ENCODE results near the gene FIZ1.
"Not testable (repeated sequence)": the region's sequence is repeated elsewhere in the genome, so short reads cannot be mapped to it uniquely, and the experiment has no call there.

The FIZ1 gene

DNA sequence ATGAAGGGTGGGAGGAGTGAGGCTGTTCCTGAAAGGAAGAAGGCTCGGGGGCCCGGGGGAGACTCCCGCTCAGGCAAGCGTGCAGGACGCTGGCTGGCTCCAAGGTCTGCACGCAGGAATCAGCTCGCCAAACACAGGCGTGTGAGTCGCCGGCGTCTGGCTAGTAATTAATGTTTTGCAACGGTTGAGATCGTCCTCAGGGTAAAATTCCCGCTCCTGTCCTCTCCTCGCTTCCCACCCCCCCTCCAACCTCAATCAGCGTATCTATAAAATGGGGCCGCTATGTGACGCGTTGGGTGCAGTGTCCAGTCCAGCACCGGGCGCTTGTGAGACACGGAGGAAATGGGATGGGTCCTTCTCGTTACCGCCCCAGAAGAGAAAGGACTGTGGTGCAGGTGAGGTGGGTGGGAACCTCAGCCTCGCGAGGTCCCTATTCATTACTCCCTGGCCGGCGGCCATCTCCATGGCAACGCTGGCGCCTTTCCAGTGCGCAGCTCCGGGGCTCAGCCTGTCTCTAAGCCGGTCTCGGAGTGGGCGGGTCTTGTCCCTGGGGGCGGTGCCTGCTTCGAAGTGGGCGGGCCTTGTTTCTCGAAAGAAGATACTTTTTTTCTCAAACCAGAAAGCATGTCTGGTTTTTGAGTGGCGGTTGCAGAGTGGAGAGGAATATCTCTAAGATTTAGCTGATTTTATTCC is 12.2 kb downstream of the FIZ1 start:
- H3K4me3 ChIP-seq (ENCODE audit: low read length) = peak overlapping the region; percentile 18; the same call in 1 of the 2 replicates
- no peak for TF ChIP-seq ZNF274 (IDR thresholded peaks at IDR 0.05; ENCODE audit: low read depth, low read length)

GRCh38 chr19:55585658-55586339 is 13.5 kb downstream of the FIZ1 start:
- no peak for TF ChIP-seq ZNF274 (IDR thresholded peaks at IDR 0.05; ENCODE audit: low read depth, low read length)
- H3K4me3 ChIP-seq (ENCODE audit: low read length) = no peak overlapping the region; the same call in 1 of the 2 replicates

GRCh38 chr19:55584871-55585270 is 14.4 kb downstream of the FIZ1 start:
- H3K4me3 ChIP-seq (ENCODE audit: low read length) = no peak overlapping the region

GRCh38 chr19:55583897-55584296 is 15.4 kb downstream of the FIZ1 start:
- H3K4me3 ChIP-seq (ENCODE audit: low read length) = not testable (repeated sequence)

More at GRCh38 chr19:55584871-55585270, 14.4 kb downstream of the FIZ1 start:
- no peak for TF ChIP-seq ZNF274 (IDR thresholded peaks at IDR 0.05; ENCODE audit: low read depth, low read length)

DNA sequence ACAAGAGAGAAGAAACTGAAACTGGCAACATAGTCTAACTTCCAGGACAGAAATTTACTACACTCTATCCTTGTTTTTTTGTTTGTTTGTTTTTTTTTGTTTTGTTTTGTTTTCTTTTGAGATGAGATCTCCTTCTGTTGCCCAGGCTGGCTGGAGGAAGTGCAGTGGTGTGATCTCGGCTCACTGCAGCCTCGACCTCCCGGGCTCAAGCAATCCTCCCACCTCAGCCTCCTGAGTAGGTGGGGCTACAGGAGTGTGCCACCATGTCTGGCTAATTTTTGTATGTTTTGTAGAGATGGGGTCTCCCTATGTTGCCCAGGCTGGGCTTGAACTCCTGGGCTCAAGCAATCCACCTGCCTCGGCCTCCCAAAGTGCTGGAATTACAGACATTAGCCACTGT is 17.0 kb downstream of the FIZ1 start:
- H3K4me3 ChIP-seq (ENCODE audit: low read length) = not testable (repeated sequence)

- TF ChIP-seq ZNF274 (IDR thresholded peaks at IDR 0.05; ENCODE audit: low read depth, low read length) = no peak
- no peak overlapping the region for H3K4me3 ChIP-seq (ENCODE audit: low read length)
These were observed 17.5 kb downstream of the FIZ1 start for GRCh38 chr19:55581823-55582223.

DNA sequence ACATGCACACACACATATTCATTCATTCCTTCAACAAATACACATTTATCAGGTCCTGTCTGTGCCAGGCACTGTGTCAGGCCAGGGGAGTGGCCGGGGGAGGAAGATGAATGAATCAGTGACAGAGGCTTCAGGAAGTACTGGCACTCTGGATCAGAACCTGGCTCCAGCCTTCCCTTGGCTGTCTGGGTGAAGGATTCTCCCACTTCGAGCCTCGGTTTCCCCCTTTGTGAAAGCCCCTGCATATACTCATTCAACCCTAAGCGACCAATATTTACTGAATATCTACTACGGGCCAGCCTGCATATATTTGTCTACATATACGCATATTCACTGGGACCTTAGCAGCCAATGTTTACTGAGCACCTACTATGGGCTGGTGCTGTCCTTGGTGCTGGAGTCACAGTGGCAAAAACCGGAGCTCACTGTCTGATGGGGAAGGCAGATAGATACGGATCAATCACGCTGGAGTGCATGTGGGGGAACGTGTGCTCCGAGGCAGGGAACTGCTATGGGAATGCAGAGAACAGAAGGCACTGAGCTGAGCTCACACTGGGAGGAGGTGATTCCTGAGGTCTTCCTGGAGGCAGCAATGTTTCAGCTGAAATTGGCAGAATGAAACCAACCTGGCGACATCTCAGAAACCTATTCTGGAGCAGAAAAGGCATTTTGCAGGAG is 18.0 kb downstream of the FIZ1 start:
- no peak for TF ChIP-seq ZNF274 (IDR thresholded peaks at IDR 0.05; ENCODE audit: low read depth, low read length)
- H3K4me3 ChIP-seq (ENCODE audit: low read length) = peak overlapping the region; percentile 80

GRCh38 chr19:55580628-55581144 is 18.6 kb downstream of the FIZ1 start, which contains the start of gene ZNF579:
Gene ZNF579 (minus strand): TSS chr19:55580848. CDS start chr19:55579639, 1,209 bp downstream.
- peak within 1 kb of the TSS; percentile 80 for H3K4me3 ChIP-seq (ENCODE audit: low read length)

DNA sequence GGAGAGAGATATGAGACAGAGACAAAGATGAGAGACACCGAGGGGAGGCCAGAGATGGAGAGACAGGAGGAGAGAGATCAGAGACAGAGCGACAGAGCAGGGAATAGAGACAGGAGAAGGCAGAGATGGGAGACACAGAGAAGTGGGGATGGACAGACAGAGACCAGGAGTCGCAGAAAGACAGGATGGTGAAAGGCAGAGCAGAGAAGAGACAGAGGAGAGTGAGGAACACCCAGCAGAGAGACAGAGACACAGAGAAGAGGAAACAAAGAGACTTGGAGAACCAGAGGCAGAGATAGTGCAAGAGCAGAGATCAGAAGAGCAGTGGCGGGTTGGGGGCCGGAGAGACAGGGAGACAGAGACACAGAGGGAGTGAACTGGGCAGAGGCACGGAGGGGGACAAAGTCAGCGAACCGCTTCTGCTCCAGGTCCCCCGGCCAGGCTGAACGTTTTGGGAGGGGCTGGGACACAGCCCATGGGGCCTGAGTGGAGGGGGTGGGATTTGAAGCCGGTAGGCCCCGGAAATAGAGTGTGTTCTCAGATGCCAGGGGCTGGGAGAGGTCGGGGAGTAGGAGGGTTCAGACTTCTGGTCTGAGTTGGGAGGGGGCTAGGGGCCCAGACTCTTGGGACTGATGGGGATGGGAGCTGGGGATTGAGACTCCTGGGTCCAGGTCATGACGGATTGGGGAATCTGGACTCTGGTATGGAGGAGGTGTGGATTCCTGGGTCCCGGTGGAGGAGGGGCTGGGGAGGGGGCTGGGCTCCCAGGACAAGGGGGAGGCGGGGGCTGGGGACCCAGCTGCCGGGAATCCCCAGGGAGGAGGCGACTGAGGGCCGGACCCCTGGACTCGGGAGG is 19.3 kb downstream of the FIZ1 start:
- no peak for TF ChIP-seq ZNF274 (IDR thresholded peaks at IDR 0.05; ENCODE audit: low read depth, low read length)
- peak overlapping the region; percentile 80 for H3K4me3 ChIP-seq (ENCODE audit: low read length)

More at GRCh38 chr19:55580628-55581144, 18.6 kb downstream of the FIZ1 start, which contains the start of gene ZNF579:
- TF ChIP-seq ZNF274 (IDR thresholded peaks at IDR 0.05; ENCODE audit: low read depth, low read length) = no peak

- TF ChIP-seq ZNF274 (IDR thresholded peaks at IDR 0.05; ENCODE audit: low read depth, low read length) = no peak
- peak overlapping the region; percentile 80; the same call in 1 of the 2 replicates for H3K4me3 ChIP-seq (ENCODE audit: low read length)
These were observed 20.3 kb downstream of the FIZ1 start for GRCh38 chr19:55578761-55579747.

DNA sequence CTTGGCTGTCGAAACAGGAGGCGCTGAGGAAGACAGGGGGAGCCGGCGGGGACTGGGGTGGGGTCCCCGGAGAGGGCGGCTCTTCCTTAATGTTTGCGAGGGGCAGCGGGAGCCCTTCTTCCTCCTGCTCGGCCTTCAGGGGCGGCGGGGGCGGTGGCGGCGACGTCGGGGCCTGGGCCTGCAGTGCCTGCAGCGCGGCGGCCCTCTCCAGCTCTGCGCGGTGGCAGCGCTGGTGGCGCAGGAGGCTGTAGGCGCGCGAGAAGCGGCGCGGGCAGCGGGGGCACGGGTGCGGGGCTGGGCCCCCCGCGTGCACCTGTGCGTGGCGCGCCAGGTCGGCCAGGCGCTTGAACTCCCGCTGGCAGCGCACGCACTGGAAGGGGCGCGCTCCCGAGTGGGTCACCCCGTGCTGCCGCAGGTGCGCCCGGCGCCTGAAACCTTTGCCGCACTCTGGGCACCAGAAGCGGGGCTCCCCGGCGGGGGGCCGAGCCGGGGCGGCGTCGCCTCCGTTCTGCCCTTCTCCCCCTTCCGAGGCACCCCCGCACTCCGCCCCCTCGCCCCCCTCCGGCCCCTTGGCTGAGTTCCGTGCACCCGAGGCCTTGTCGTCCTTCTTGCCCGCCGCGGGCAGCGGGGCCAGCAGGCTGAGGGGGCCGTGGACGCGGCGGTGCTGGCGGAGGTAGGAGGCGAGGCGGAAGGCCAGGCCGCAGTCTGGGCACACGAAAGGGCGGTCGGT is 21.1 kb downstream of the FIZ1 start:
- no peak for TF ChIP-seq ZNF274 (IDR thresholded peaks at IDR 0.05; ENCODE audit: low read depth, low read length)
- H3K4me3 ChIP-seq (ENCODE audit: low read length) = no peak overlapping the region

DNA sequence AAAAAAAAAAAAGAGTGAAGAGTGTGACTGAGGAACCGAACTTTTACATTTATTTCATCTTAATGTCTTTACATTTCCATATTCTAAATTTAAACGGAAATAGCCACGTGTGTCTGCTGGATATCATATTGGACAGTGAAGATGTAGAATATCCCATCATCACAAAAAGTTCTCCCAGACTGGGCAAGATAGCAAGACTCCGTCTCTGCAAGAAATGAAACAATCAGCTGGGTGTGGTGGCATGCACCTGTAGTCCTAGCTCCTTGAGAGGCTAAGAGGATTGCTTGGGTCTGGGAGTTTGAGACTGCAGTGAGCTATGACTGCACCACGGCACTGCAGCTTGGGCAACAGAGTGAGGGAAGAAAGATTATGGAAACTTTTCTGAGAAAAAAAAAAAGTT is 22.6 kb downstream of the FIZ1 start:
- no peak for TF ChIP-seq ZNF274 (IDR thresholded peaks at IDR 0.05; ENCODE audit: low read depth, low read length)
- H3K4me3 ChIP-seq (ENCODE audit: low read length) = no peak overlapping the region

DNA sequence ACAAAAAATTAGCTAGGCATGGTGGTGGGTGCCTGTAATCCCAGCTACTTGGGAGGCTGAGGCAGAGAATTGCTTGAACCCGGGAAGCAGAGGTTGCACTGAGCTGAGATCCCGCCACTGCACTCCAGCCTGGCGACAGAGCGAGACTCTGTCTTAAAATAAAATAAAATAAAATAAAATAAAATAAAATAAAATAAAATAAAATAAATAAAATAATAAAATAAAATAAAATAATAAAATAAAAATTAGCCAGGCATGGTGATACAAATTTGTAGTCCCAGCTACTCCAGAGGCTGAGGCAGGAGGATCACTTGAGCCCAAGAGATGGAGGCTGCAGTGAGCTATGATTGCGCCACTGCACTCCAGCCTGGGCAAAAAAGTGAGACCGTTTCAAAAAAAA is 25.4 kb downstream of the FIZ1 start:
- H3K4me3 ChIP-seq (ENCODE audit: low read length) = not testable (repeated sequence)

- H3K4me3 ChIP-seq (ENCODE audit: low read length) = not testable (repeated sequence)
These were observed 29.8 kb downstream of the FIZ1 start for GRCh38 chr19:55569477-55569876.
